ENCODE results near the gene SPATA13.

Gene SPATA13

GRCh38 chr13:24225930-24226329 lies 65.4 kb downstream of the SPATA13 start:
- DNase-seq = no peak

- peak; percentile 6 for DNase-seq
Measured at GRCh38 chr13:24226762-24227161, 66.2 kb downstream of the SPATA13 start.

- DNase-seq = peak; percentile 14
Measured at GRCh38 chr13:24228852-24229458, 68.4 kb downstream of the SPATA13 start.

- no peak for DNase-seq
Measured at GRCh38 chr13:24230428-24231072, 70.0 kb downstream of the SPATA13 start.

GRCh38 chr13:24231377-24231776 lies 70.9 kb downstream of the SPATA13 start:
- no peak for DNase-seq

- no peak for DNase-seq
Measured at GRCh38 chr13:24232037-24232436, 71.5 kb downstream of the SPATA13 start.

- no peak for DNase-seq
Measured at GRCh38 chr13:24232474-24232873, 72.0 kb downstream of the SPATA13 start.

- DNase-seq = no peak
Measured at GRCh38 chr13:24233351-24233901, 72.9 kb downstream of the SPATA13 start.

GRCh38 chr13:24234200-24234915 lies 73.8 kb downstream of the SPATA13 start:
- DNase-seq = no peak

GRCh38 chr13:24237356-24237755 lies 76.8 kb downstream of the SPATA13 start:
- no peak for DNase-seq

- no peak for DNase-seq
Measured at GRCh38 chr13:24241336-24241735, 80.8 kb downstream of the SPATA13 start.

GRCh38 chr13:24242100-24242499 lies 81.6 kb downstream of the SPATA13 start:
- DNase-seq = no peak

GRCh38 chr13:24243302-24243701 lies 82.8 kb downstream of the SPATA13 start:
- DNase-seq = no peak

- no peak for DNase-seq
Measured at GRCh38 chr13:24244802-24245201, 84.3 kb downstream of the SPATA13 start.

GRCh38 chr13:24247016-24247415 lies 86.5 kb downstream of the SPATA13 start:
- no peak for DNase-seq

- DNase-seq = no peak
Measured at GRCh38 chr13:24249624-24250023, 89.1 kb downstream of the SPATA13 start.

GRCh38 chr13:24250376-24251057 lies 90.0 kb downstream of the SPATA13 start:
- DNase-seq = no peak

- DNase-seq = no peak
Measured at GRCh38 chr13:24251525-24251924, 91.0 kb downstream of the SPATA13 start.

- DNase-seq = no peak
Measured at GRCh38 chr13:24252136-24252535, 91.6 kb downstream of the SPATA13 start.

- no peak for DNase-seq
Measured at GRCh38 chr13:24253520-24254145, 93.1 kb downstream of the SPATA13 start.

- no peak for DNase-seq
Measured at GRCh38 chr13:24254146-24254841, 93.8 kb downstream of the SPATA13 start.

- no peak for DNase-seq
Measured at GRCh38 chr13:24257497-24257896, 97.0 kb downstream of the SPATA13 start.

All from NCI-H510A (cell line).